ENCODE data around the gene TSPAN2.

DNA sequence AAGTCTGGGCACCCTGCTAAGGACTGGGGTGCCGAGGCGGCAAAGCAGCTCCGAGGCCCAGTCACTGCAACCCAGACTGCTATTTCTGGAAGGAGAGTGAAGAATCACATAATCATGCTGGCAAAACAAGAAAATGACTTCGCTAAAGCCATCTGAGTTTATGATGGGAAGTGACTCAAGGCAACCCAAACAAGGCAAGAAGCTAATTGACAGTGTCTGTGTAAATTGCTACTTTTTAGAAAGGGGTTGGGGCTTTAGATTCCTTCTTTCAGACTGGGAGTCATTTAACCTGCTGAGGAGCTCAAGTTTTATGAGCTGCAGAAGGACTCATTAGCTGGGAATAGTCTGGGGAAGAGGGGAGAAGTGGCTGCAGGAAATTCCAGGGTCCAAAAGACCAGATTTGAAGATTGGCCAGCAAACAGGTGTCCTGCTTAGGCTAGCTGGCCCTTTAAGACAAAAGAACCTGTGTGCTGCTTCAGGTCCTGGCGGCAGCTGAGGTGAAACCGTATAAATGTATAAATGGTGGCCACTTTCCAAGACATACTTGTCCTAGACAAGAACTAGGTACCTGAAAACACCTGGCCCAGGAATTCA lies 31.5 kb downstream of the TSPAN2 start:
- no peak for TF ChIP-seq NCOR1 (IDR thresholded peaks at IDR 0.05)
- TF ChIP-seq, protein P1, sequence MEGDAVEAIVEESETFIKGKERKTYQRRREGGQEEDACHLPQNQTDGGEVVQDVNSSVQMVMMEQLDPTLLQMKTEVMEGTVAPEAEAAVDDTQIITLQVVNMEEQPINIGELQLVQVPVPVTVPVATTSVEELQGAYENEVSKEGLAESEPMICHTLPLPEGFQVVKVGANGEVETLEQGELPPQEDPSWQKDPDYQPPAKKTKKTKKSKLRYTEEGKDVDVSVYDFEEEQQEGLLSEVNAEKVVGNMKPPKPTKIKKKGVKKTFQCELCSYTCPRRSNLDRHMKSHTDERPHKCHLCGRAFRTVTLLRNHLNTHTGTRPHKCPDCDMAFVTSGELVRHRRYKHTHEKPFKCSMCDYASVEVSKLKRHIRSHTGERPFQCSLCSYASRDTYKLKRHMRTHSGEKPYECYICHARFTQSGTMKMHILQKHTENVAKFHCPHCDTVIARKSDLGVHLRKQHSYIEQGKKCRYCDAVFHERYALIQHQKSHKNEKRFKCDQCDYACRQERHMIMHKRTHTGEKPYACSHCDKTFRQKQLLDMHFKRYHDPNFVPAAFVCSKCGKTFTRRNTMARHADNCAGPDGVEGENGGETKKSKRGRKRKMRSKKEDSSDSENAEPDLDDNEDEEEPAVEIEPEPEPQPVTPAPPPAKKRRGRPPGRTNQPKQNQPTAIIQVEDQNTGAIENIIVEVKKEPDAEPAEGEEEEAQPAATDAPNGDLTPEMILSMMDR (IDR thresholded peaks at IDR 0.05 in 2 of 3, conservative IDR thresholded peaks at IDR 0.05 in 1 of 3; ENCODE audit: insufficient read depth in 2 of 3, low read depth in 1 of 3, low read length in 3 of 3): no peak
- TF ChIP-seq POLR2A (conservative IDR thresholded peaks at IDR 0.05): no peak
- no peak for TF ChIP-seq ZNF121 (CRISPR knock-in tag; conservative IDR thresholded peaks at IDR 0.05)

All from K562 (cell line).